NCI-H524 (cell line): ENCODE results near the gene MUC6.

Source experiments
- DNase-seq, 2 experiments: peaks; one replicate each; lab custom pipeline; 2025; lab: John Stamatoyannopoulos, UW

Gene MUC6

GRCh38 chr11:967995-968751, 68.3 kb downstream of the MUC6 start:
- no peak for DNase-seq

- no peak for DNase-seq
Measured at GRCh38 chr11:965206-965775, 71.2 kb downstream of the MUC6 start.

- DNase-seq: no peak
Measured at GRCh38 chr11:963852-964251, 72.7 kb downstream of the MUC6 start.
